Transverse colon (tissue), 4 donors: ENCODE results near the gene CYB5R4. TPM values are rescaled to one million over a fixed set of nuclear protein-coding genes. Genes with fewer than 3 reads are reported as not detected.

Source experiments
- DNase-seq: peaks from one replicate; pipeline ENCODE4 v3.0.0-alpha.2; 2019
- H3K27ac ChIP-seq, 4 donors: fragments of 200-600 bp; sonication (generic); 2 replicates each; pipeline ENCODE4 v1.5.1; 2016 to 2018; ENCODE audit warnings: inconsistent platforms in 4 of 4
- H3K27me3 ChIP-seq: fragments of 200-600 bp; sonication (generic); 2 replicates; pipeline ENCODE4 v1.5.1; 2017; ENCODE audit warnings: inconsistent platforms
- H3K36me3 ChIP-seq, 4 donors: fragments of 200-600 bp; sonication (generic); 2 replicates each; pipeline ENCODE4 v1.5.1; 2017 to 2019; ENCODE audit warnings: inconsistent platforms in 4 of 4
- H3K4me1 ChIP-seq, 4 donors: fragments of 200-600 bp; sonication (generic); 2 replicates each; pipeline ENCODE4 v1.5.1; 2017 to 2020; ENCODE audit warnings: inconsistent platforms in 4 of 4
- H3K4me3 ChIP-seq, 4 donors: fragments of 200-600 bp; sonication (generic); 1 replicate in 1 of 4; 2 replicates in 3 of 4; pipeline versions ENCODE4 v1.5.1 to v1.6.1; 2017 to 2019; ENCODE audit warnings: inconsistent platforms in 4 of 4
- H3K9me3 ChIP-seq, 2 donors: fragments of 200-600 bp; sonication (generic); 2 replicates each; pipeline ENCODE4 v1.5.1; 2017 to 2019; ENCODE audit warnings: inconsistent platforms in 2 of 2
- CTCF ChIP-seq, 5 experiments: fragments of 200-600 bp in 3 of 5; fragments of 450-650 bp in 2 of 5; sonication (generic) in 3 of 5; IDR thresholded peaks; 1 replicate in 2 of 5; 2 replicates in 3 of 5; pipeline ENCODE4 v1.5.1; 2016 to 2017; ENCODE audit warnings: antibody characterized with exemption in 5 of 5, inconsistent platforms in 3 of 5, mild to moderate bottlenecking in 2 of 5, moderate library complexity in 1 of 5
- EP300 ChIP-seq: sonication (generic); formaldehyde crosslinking; IDR thresholded peaks from one replicate; pipeline ENCODE4 v1.6.1; 2017; ENCODE audit warnings: antibody characterized with exemption, low read depth
- POLR2A ChIP-seq: fragments of 450-650 bp; IDR thresholded peaks from one replicate; pipeline ENCODE4 v1.6.1; 2016; ENCODE audit warnings: antibody characterized with exemption, mild to moderate bottlenecking, moderate library complexity
- POLR2AphosphoS5 ChIP-seq, 3 donors: sonication (generic); formaldehyde crosslinking; IDR thresholded peaks; one replicate each; pipeline ENCODE4 v1.6.1; 2016; ENCODE audit warnings: antibody characterized with exemption in 3 of 3
- WGBS, 2 donors: methylation state at CpG; one replicate each; pipeline ENCODE4 v1.1.5; 2018; ENCODE audit warnings: low coverage in 1 of 2; 5-methylcytosine and 5-hydroxymethylcytosine counted together
- in situ Hi-C, 4 donors: fragments of 200-750 bp; cut with MboI; loops; one replicate each; pipeline versions ENCODE4 v1.15.0 to v1.15.1; 2017; ENCODE audit warnings: low sequenced_read_pairs in 3 of 4, low pct_ligation_motif_present in 1 of 4, low pct_unique_long_range_greater_than_20kb in 1 of 4
- intact Hi-C: fragments of 100-400 bp; cut with DNase I; formaldehyde crosslinking; loops from one replicate; pipeline ENCODE4 v1.15.1; 2023; ENCODE audit warnings: low total_unique reads
- total RNA-seq, 4 donors: library from RNA; depleted of rRNA; stranded (reverse); fragments of >200 nt; gene quantifications; one replicate each; pipeline ENCODE4 v1.1.0, GENCODE V29; 2016

Gene CYB5R4
- total RNA-seq, 4 donors from 2014 or later: 6.0 to 10.5 (median 8.4) TPM

GRCh38 chr6:83872386-83873118 lies 13.1 kb downstream of the CYB5R4 start:
- WGBS, 2 donors: 87 to 94% methylated on average over 3 of the region's 3 CpGs
- H3K36me3 ChIP-seq: no peaks in the 10 kb centered on the region
- intact Hi-C loops (no loop called here), in situ Hi-C loops (no loop called here)
- no peak for DNase-seq
- no peaks in the 10 kb centered on the region for H3K9me3 ChIP-seq
- no peak for TF ChIP-seq POLR2AphosphoS5 (IDR thresholded peaks at IDR 0.05)
- TF ChIP-seq EP300: no peak
- no peak for TF ChIP-seq POLR2A
- no peak for TF ChIP-seq CTCF (IDR thresholded peaks at IDR 0.05)
- no peak overlapping the region for H3K4me3 ChIP-seq
- H3K4me1 ChIP-seq: peaks cover 0 to 4% (median 0%) of the 10 kb centered on the region in 4 donors
- H3K27me3 ChIP-seq: no peaks in the 10 kb centered on the region
- no peak overlapping the region for H3K27ac ChIP-seq

- in situ Hi-C loops: no loop called here
- Histone ChIP-seq H3K4me3 (no peak overlapping the region), H3K9me3 (no peaks in the 10 kb centered on the region), H3K27ac (no peak overlapping the region), H3K27me3 (no peaks in the 10 kb centered on the region), H3K36me3 (no peaks in the 10 kb centered on the region), H3K4me1 (peaks cover 0 to 7% (median 2%) of the 10 kb centered on the region in 4 donors)
- no peak for TF ChIP-seq POLR2A
- no peak for TF ChIP-seq POLR2AphosphoS5 (IDR thresholded peaks at IDR 0.05)
- TF ChIP-seq EP300: no peak
- no peak for TF ChIP-seq CTCF (IDR thresholded peaks at IDR 0.05)
- intact Hi-C loops: no loop called here
- no peak for DNase-seq
Observed at GRCh38 chr6:83873869-83874268, 14.4 kb downstream of the CYB5R4 start.

- 93% methylated on average over 6 of the region's 6 CpGs for WGBS, 2 donors
- TF ChIP-seq CTCF (IDR thresholded peaks at IDR 0.05) (no peak), POLR2A (no peak), EP300 (no peak), POLR2AphosphoS5 (IDR thresholded peaks at IDR 0.05) (no peak)
- in situ Hi-C loops: loop anchor here in 2 of 4 donors (25.0 kb wide), 2 partner anchors 336 to 361 kb away; partner anchors contain the start of gene CEP162 (in 1 of the 2)
Observed at GRCh38 chr6:83875843-83876242, 16.4 kb downstream of the CYB5R4 start.

GRCh38 chr6:83878902-83879644 lies 19.6 kb downstream of the CYB5R4 start:
- DNase-seq: no peak
- in situ Hi-C loops (loop anchor here in 2 of 4 donors (25.0 kb wide), 2 partner anchors 333 to 358 kb away; partner anchors contain the start of gene CEP162 (in 1 of the 2)), intact Hi-C loops (no loop called here)
- TF ChIP-seq CTCF (IDR thresholded peaks at IDR 0.05) (no peak), EP300 (no peak), POLR2AphosphoS5 (IDR thresholded peaks at IDR 0.05) (no peak)
- H3K27ac ChIP-seq: no peak overlapping the region
- no peaks in the 10 kb centered on the region for H3K36me3 ChIP-seq
- WGBS, 2 donors: 53 to 71% methylated on average over 4 of the region's 4 CpGs
- no peaks in the 10 kb centered on the region for H3K9me3 ChIP-seq
- no peaks in the 10 kb centered on the region for H3K27me3 ChIP-seq
- H3K4me3 ChIP-seq: no peak overlapping the region
- H3K4me1 ChIP-seq: peaks cover 0 to 9% (median 3%) of the 10 kb centered on the region in 4 donors

More at GRCh38 chr6:83875843-83876242, 16.4 kb downstream of the CYB5R4 start:
- H3K27me3 ChIP-seq: no peaks in the 10 kb centered on the region
- no peaks in the 10 kb centered on the region for H3K36me3 ChIP-seq
- H3K9me3 ChIP-seq: no peaks in the 10 kb centered on the region
- no peak for DNase-seq
- intact Hi-C loops: no loop called here
- no peak overlapping the region for H3K27ac ChIP-seq
- H3K4me3 ChIP-seq: no peak overlapping the region
- peaks cover 0 to 13% (median 3%) of the 10 kb centered on the region in 4 donors for H3K4me1 ChIP-seq
